GM20431 (cell line): ENCODE results near the gene GNAS.

ENCODE experiments used
- in situ Hi-C: fragments of 300-500 bp; cut with MseI, MboI; formaldehyde crosslinking; loops from one replicate; pipeline ENCODE4 v1.15.0; 2020; ENCODE audit warnings: low sequenced_read_pairs; ENCODE audit not compliant: unreplicated experiment

The GNAS gene

DNA sequence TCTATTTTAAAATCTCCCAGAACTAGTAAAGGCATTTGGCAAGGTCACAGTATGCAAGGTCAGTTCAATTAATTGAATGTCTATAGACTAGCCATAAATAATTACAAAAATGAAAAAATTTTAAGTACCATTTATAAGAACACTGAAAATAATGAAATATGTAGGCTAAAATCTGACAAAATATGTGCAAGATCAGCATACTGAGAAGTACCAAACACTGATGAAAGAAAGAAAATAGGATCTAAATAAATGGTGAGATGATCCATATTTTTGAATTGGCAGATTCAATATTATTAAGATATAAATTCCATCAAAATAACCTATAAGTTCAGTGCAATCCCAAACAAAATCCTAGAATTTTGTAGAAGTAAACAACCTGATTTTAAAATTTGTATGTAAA is 100.5 kb downstream of the GNAS start:
- in situ Hi-C loops = no loop called here

GRCh38 chr20:58956078-58956477 is 103.6 kb downstream of the GNAS start:
- in situ Hi-C loops = no loop called here

- in situ Hi-C loops = no loop called here
Observed at GRCh38 chr20:58959652-58960051, 107.1 kb downstream of the GNAS start.
